HG02642 (cell line): ENCODE data around the gene ADGRV1.

Experiments used
- ATAC-seq: cut with Tn5 transposase; IDR thresholded peaks from one replicate; pipeline ENCODE4 v1.9.1; 2021; ENCODE audit warnings: mild to moderate bottlenecking; ENCODE audit not compliant: unreplicated experiment, poor library complexity

ADGRV1 gene

GRCh38 chr5:90886381-90886780 lies 327.8 kb downstream of the ADGRV1 start:
- no peak for ATAC-seq

DNA sequence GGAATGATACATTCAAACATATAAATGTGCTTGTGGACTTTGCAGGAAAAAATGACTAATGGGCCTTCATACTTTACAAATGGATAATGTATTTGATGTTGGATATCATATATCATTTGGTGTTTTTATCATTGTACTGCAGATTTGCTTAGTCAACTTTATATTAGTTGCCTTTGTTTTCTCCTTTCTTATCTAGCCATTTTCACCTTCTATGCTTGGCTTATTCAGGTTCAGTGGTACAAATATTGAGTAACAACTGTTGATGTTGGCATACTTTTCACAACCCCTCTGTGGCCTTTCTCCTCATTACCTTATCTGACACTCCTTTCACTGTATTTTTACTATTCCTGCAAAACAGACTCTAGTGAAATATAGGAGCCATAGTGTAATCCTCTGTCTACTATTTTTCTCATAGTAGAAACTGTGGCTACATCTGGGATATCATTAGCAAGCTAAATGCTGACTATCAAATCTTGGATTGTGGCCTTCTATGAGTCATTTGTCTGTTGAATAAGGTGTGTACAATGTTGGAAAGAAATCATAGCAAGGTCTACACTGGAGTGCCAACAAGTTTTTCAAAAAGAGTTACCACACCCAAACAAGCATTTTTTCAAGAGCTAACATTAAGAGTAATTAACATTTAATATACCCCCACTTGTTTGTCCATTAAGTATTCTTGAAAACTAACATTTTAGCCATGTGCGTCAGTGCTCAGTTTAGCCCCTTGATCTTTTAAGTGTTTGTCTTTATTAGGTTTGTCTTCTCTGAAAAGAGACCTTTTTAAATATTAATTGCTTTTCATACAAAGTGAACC lies 330.1 kb downstream of the ADGRV1 start:
- no peak for ATAC-seq

- ATAC-seq = no peak
Observed at GRCh38 chr5:90889325-90889600, 330.7 kb downstream of the ADGRV1 start.

- ATAC-seq = no peak
Observed at GRCh38 chr5:90890180-90890579, 331.6 kb downstream of the ADGRV1 start.

- no peak for ATAC-seq
Observed at GRCh38 chr5:90894866-90895420, 336.3 kb downstream of the ADGRV1 start.

DNA sequence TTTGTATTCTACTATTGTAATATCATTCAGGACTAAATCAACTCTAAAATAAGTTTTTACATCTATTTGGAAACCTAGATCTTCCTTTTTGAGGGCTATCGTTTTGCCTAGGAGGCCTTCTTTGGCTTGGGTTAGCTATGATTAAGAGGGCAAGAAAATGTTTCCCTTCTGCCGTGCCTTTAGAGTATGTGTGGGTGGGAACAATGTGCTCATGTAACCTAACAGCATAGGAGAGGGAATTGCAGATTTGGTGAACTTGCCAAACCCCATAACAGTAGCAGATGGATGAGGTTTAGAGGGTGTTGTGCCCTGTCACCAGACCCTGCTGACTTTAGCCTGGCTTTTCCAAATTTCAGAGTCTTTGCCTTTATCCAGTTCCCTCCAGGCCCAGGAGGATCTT lies 339.0 kb downstream of the ADGRV1 start:
- ATAC-seq = no peak

DNA sequence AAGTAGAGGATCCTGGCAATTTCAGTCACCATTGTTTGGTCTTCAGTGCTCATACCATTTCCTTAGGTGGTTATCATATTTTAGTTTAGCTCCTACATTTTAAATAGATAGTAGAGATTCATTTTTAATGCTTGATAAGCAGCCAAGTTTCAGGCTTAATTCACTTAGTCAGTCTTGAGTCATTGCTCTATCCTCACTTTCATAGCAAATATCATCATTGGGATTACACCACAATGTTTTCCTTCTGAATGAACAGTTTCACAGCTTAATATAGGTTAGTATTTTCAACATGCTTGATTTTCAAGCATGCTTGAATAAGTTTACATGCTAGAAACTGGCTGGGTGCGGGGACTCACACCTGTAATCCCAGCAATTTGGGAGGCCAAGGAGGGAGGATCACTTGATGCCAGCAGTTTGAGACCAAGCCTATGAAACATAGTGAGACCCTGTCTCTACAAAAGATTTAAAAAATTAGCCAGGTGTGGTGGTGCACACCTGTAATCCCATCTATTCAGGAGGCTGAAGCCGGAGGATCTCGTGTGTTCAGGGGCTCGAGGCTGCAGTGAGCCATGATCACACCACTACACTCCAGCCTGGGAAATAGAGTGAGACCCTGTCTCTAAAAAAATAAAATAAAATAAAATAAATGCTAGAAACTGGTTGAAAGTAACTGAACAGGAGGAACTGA lies 339.9 kb downstream of the ADGRV1 start:
- ATAC-seq = no peak

DNA sequence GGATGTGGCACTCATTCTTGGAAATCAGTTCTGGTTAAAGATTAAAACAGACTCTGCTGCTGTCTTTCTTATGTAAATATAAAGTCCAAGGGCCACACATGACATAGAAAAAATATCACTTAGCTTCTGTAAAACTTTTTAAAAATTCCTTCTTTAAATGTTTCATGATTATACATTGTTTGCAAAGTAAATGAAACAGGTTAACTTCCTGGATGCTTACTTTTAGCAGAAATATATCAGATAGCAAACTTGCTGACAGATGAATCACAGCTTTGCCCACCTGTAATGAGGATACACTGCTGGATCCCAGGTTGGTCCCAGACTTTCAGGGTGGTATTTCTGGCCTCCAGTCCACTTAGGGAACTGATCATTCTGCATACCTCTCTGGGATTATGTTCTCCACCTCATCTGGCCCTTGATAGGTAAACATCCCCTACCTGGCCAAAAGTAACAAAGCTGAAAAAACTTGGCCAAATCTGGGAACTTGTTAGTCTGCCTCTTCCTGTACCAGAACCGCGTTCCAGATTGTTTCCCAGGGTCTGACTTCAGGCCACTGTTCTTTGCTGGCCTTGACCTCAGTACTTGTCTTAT lies 340.5 kb downstream of the ADGRV1 start:
- no peak for ATAC-seq

GRCh38 chr5:90901261-90901660 lies 342.7 kb downstream of the ADGRV1 start:
- ATAC-seq = no peak

DNA sequence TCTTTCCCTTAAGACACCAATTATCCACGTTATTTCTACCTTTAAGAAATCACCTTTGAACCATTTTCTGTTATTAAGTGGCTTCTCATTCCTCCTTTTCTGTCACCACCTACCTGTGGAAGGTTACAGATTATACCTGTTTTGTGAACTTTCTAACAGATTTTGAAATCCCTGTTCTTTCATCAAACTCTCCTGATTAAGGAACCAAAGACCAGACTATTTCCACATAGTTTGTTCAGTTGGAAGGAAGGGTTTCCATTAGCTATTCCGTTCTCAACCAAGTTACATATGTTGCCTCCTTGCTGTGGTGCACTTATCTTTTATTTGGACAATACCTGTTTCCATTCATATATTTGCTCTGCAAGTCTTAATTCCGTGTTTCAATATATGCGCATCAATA lies 343.6 kb downstream of the ADGRV1 start:
- no peak for ATAC-seq

GRCh38 chr5:90902651-90903386 lies 344.2 kb downstream of the ADGRV1 start:
- ATAC-seq = no peak

- no peak for ATAC-seq
Observed at GRCh38 chr5:90909101-90909503, 350.5 kb downstream of the ADGRV1 start.

DNA sequence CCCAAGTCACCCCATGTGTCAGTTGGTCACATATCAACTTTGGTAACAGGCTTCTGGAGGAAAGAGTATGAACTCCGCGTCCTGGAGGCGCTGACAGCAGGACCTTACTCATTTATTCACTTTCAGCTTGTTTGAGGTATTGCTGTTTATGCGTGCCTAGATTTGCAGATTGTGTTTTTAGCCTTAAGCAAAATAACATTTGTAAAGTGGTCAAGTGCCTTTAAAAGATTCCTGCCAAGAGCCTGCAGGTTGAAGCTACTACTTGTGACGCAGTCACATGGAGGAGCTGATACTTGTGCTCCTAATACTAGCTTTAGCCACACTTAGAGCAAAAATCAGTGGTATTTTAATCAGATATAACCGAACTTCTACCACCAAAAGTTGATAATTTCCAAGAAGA lies 351.3 kb downstream of the ADGRV1 start:
- no peak for ATAC-seq

DNA sequence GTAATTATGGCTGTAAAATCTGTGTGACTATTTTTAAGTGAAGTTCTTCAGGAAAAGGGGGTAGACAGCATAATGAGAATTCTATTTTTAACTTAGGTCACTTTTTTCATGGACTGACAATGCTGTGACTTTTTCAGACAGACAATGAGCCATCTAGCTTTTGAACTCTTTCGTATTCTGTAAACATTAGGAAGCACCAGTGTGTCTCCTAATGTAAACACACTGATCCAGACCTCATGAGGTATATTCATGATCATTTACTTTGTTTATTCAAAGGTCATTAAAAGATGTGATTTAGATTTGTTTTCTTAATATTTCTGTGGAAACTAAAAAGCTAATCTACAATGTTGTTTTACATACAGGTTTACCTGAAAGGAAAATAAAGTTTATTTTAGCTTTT lies 352.6 kb downstream of the ADGRV1 start:
- no peak for ATAC-seq

GRCh38 chr5:90912476-90912875 lies 353.9 kb downstream of the ADGRV1 start:
- ATAC-seq = no peak

GRCh38 chr5:90915393-90915792 lies 356.8 kb downstream of the ADGRV1 start:
- ATAC-seq = no peak

DNA sequence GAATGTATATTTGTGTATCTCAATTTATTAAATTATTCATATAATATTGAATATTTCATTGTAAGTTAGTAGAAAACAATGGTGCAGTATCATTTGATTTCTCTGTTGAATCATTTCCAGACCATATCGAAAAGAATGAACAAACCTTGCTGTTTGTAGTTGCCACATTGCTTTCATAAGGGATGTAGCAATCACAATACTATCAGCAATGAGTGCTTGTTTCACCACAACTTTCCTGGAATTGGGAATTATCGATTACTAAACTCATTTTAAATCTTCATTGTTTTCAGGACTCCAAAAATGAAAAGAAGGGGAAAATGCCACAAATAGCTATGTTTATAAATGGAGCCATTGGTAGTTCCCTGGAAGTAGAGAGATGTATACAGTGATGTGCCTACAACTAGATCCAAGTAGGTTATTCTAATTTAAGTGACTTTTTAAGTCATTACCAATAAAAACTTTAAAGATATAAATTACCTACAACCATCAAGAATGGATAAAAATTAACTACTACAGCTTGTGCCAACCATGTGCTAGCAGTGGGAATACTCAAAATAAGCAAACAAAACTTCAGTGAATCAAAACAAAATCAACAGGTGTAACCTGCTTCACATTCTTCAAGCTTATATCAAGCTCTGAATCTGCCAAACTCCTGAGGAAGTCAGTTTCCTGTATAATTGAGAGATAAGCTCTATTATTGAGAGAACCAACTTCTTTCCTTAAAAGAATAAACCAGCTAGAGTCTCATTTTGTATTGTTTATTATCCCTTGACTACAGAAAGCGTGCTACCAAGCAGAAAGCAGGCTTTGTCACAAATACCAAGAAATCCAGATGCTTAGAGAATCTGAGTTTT lies 358.6 kb downstream of the ADGRV1 start:
- ATAC-seq = no peak

DNA sequence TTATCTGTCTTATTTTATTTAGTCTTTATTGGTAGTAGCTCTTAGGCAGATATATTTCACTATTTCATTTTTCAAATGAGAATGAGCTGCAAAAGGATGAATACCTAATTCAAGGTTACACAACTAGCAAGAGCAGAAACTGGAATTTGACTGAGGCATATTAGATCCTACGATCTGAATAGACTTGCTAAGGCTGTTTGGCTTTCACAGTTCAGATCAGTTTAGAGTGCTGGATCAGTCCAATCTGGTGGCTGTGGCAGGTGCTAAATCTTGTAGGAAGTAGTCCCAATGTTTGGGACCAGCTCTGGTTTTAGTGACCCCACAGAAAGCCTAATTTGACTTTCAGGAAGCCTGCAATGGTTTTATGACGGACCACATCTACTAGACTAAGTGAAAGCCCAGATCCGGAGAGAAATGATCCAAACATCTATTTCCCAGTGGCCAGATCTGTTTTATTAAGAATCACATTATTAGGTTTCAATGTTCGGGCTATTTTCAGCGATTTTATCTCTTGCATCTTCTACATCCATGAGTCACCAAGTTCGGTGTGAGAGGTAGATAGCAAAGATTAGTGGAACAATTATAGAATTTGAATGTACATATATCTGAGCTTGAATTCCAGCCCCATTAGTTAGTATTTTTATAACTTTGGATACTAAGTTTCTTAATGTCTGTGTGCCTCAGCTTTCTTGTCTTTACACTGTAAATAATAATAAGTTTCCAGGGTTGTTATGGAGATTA lies 359.5 kb downstream of the ADGRV1 start:
- ATAC-seq = no peak

DNA sequence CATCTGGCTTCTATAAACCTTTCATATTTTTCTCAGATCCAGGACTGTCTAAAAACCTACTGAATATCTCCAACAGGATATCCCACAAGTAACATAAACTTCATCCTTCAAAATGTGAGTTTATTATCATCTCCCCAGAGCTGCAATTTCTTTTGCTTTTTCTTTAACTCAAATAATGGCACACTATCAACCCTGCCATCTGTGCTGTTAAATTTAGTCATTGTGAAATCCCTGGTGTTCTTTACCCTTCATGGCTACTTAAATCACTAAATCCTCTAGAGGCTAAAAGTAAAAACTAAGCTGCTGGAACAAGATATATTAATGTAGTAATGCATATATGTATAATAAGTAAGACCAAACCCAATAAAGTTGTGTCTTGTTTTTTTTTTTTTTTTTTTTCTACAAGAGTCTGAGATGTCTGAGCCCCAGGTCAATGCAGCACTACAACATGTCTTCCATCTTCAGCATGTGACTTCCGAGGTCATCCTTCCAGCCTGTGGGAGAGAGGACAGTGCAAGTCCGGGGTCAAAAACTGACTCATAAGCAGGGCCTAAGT lies 362.9 kb downstream of the ADGRV1 start:
- ATAC-seq = no peak
